Hematopoietic multipotent progenitor cell treated with erythropoietin and hydrocortisone succinate and interleukin-3 and kit ligand, for 15 days (in vitro differentiated cells): ENCODE measurements around the gene ISYNA1.
"Not testable (repeated sequence)": the region's sequence is repeated elsewhere in the genome, so short reads cannot be mapped to it uniquely, and the experiment has no call there.

ENCODE experiments used
- DNase-seq: peaks from one replicate; pipeline ENCODE4 v3.0.0-alpha.2; 2015; ENCODE audit warnings: low spot score

Gene ISYNA1

GRCh38 chr19:18419195-18419698 lies 18.7 kb downstream of the ISYNA1 start, which contains the start of gene SSBP4:
Gene SSBP4, plus strand, starts transcription at chr19:18419398. Its CDS starts 251 bp downstream, at chr19:18419649.
- peak; percentile 69 for DNase-seq

GRCh38 chr19:18418483-18419194 lies 19.3 kb downstream of the ISYNA1 start:
- DNase-seq = peak; percentile 72

GRCh38 chr19:18418029-18418482 lies 19.9 kb downstream of the ISYNA1 start:
- DNase-seq = no peak

- no peak for DNase-seq
Measured at GRCh38 chr19:18417250-18418028, 20.5 kb downstream of the ISYNA1 start.

GRCh38 chr19:18416778-18417249 lies 21.1 kb downstream of the ISYNA1 start:
- peak; percentile 52 for DNase-seq

- DNase-seq = no peak
Measured at GRCh38 chr19:18415178-18415867, 22.6 kb downstream of the ISYNA1 start.

GRCh38 chr19:18414504-18415177 lies 23.3 kb downstream of the ISYNA1 start:
- DNase-seq = no peak

- no peak for DNase-seq
Measured at GRCh38 chr19:18412610-18413239, 25.2 kb downstream of the ISYNA1 start.

- peak; percentile 69 for DNase-seq
Measured at GRCh38 chr19:18408053-18408476, 29.9 kb downstream of the ISYNA1 start.

GRCh38 chr19:18406749-18407148 lies 31.2 kb downstream of the ISYNA1 start:
- no peak for DNase-seq

- DNase-seq = not testable (repeated sequence)
Measured at GRCh38 chr19:18405754-18406153, 32.2 kb downstream of the ISYNA1 start.

GRCh38 chr19:18402455-18403248 lies 35.3 kb downstream of the ISYNA1 start:
- not testable (repeated sequence) for DNase-seq

GRCh38 chr19:18401580-18402112 lies 36.3 kb downstream of the ISYNA1 start:
- DNase-seq = peak; percentile 67

- peak; percentile 91 for DNase-seq
Measured at GRCh38 chr19:18399008-18399407, 38.9 kb downstream of the ISYNA1 start.

- peak; percentile 20 for DNase-seq
Measured at GRCh38 chr19:18397242-18398202, 40.4 kb downstream of the ISYNA1 start, which contains the start of gene LRRC25. Gene LRRC25, minus strand, starts transcription at chr19:18397622. Its CDS starts 659 bp downstream, at chr19:18396963.

- DNase-seq = peak; percentile 1
Measured at GRCh38 chr19:18396471-18397241, 41.3 kb downstream of the ISYNA1 start.

- DNase-seq = peak; percentile 1
Measured at GRCh38 chr19:18393836-18394235, 44.1 kb downstream of the ISYNA1 start.

- peak; percentile 1 for DNase-seq
Measured at GRCh38 chr19:18392926-18393325, 45.0 kb downstream of the ISYNA1 start.
